Retinal pigment epithelial cell (primary cell): Measurements from ENCODE around the gene C6orf120.

Experiments
- DNase-seq: peaks from one replicate; pipeline ENCODE4 v3.0.0-alpha.2; 2010; ENCODE audit warnings: low read depth
- H3K4me3 ChIP-seq: 2 replicates; pipeline ENCODE4 v1.5.1; 2011; ENCODE audit warnings: mild to moderate bottlenecking, low read length, control low read depth, moderate library complexity
- CTCF ChIP-seq: conservative IDR thresholded peaks from 2 replicates; pipeline ENCODE4 v1.5.1; 2011; ENCODE audit warnings: low read depth, low read length, control low read depth, inconsistent platforms

The C6orf120 gene

GRCh38 chr6:169701954-169702839 is at the start of gene C6orf120, which contains the start of gene WDR27:
TSS of gene C6orf120 (plus strand) at chr6:169702126. CDS start at chr6:169702460, 334 bp downstream.
TSS of gene WDR27 (minus strand) at chr6:169702029. CDS start at chr6:169689005, 13,024 bp downstream.
- no peak for TF ChIP-seq CTCF
- peak; percentile 79 for DNase-seq

GRCh38 chr6:169652896-169653295 is 49.0 kb upstream of the C6orf120 start:
- no peak overlapping the region for H3K4me3 ChIP-seq
- no peak for TF ChIP-seq CTCF
- no peak for DNase-seq

More at GRCh38 chr6:169701954-169702839, at the start of gene C6orf120, which contains the start of gene WDR27:
- H3K4me3 ChIP-seq: peak within 1 kb of the TSS; percentile 89

- no peak for DNase-seq
- H3K4me3 ChIP-seq: no peak overlapping the region
Measured at GRCh38 chr6:169653691-169654090, 48.2 kb upstream of the C6orf120 start.

GRCh38 chr6:169654598-169655391 is 47.1 kb upstream of the C6orf120 start:
- H3K4me3 ChIP-seq: peak overlapping the region; percentile 58
- peak; percentile 50 for TF ChIP-seq CTCF
- DNase-seq: peak; percentile 32

More at GRCh38 chr6:169653691-169654090, 48.2 kb upstream of the C6orf120 start:
- TF ChIP-seq CTCF: no peak

- no peak overlapping the region for H3K4me3 ChIP-seq
- DNase-seq: no peak
- no peak for TF ChIP-seq CTCF
Measured at GRCh38 chr6:169656546-169657283, 45.2 kb upstream of the C6orf120 start.

- no peak for TF ChIP-seq CTCF
- DNase-seq: no peak
- H3K4me3 ChIP-seq: no peak overlapping the region
Measured at GRCh38 chr6:169657284-169657610, 44.7 kb upstream of the C6orf120 start.
